HG03135 (cell line): ENCODE results near the gene LHX4.
"Not testable (repeated sequence)": the region's sequence is repeated elsewhere in the genome, so short reads cannot be mapped to it uniquely, and the experiment has no call there.

Source experiments
- ATAC-seq: cut with Tn5 transposase; IDR thresholded peaks from one replicate; pipeline ENCODE4 v1.9.1; 2021; ENCODE audit warnings: mild to moderate bottlenecking, moderate library complexity; ENCODE audit not compliant: unreplicated experiment

The LHX4 gene

DNA sequence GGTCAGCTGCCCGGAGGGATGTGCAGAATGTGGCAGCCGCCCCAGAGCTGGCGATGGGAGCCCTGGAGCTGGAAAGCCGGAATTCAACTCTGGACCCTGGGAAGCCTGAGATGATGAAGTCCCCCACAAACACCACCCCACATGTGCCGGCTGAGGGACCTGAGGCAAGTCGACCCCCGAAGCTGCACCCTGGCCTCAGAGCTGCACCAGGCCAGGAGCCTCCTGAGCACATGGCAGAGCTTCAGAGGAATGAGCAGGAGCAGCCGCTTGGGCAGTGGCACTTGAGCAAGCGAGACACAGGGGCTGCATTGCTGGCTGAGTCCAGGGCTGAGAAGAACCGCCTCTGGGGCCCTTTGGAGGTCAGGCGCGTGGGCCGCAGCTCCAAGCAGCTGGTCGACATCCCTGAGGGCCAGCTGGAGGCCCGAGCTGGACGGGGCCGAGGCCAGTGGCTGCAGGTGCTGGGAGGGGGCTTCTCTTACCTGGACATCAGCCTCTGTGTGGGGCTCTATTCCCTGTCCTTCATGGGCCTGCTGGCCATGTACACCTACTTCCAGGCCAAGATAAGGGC is 33.5 kb upstream of the LHX4 start:
- ATAC-seq: no peak

DNA sequence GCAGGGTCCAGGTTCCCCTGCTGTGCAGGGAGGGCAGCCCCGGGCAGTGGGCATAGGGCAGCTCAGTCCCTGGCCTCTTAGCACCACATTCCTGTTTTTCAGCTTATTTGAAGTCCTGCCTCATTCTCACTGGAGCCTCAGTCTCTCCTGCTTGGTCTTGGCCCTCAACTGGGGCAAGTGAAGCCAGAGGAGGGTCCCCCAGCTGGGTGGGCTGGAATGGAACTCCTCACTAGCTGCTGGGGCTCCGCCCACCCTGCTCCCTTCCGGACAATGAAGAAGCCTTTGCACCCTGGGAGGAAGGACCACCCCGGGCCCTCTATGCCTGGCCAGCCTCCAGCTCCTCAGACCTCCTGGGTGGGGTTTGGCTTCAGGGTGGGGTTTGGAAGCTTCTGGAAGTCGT is 32.8 kb upstream of the LHX4 start:
- ATAC-seq: no peak

DNA sequence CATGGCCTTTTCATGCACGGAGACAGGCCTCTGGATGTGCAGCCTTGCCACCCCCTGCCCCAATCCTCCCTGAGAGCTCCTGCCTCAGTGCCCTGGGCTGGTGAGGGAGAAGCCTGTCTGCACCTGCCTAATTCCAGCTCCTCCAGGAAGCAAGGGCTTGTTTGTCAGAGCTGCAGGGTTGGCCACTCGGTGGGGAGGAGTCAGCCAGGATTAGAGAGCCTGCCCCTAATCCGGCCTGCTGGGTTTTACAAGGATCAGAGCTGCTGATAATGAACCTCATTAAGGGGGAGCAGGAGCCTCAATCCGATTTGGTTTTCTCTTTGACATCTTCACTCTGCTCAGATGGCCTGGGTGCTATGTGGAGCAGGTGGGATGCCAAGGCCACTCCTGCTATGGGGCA is 31.9 kb upstream of the LHX4 start:
- no peak for ATAC-seq

- ATAC-seq: no peak
These were observed 31.5 kb upstream of the LHX4 start for GRCh38 chr1:180198611-180199010.

GRCh38 chr1:180199018-180199417 is 31.0 kb upstream of the LHX4 start:
- no peak for ATAC-seq

DNA sequence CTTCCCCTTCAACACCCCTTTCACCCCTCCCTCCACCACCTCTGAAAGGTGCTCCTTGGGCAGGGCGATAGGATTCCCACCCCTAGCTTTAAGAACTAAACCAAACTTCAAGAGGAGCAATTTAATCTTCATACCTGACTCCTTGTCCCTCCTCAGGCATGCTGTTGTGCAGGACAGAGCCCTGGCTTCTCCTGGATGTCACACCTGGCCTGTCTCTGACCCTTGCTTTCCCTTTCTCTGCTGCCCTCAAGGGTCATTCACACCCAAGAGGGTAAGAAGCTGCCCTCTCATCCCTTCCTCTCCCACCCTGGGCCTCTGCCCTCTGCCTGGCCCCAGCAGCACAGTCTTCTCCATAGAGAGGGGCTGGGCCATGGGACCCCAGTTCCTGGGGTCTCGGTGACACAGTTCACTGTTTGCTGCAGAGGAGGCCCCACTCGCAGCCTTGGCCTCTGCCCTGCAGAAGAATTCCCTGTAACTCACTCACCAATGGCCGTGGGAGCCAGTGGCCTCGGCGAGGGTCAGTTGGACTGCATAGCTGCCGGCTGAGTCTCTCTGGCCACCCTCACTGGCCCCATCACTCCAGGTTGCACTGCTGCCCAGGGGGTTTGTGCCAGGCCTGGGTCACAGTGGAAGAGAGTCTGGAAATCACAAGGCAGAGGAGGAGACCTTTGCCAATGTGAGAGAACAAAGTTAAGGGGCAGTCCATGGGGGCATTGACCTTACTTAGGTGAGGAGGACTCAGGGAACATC is 28.4 kb upstream of the LHX4 start:
- ATAC-seq: no peak

DNA sequence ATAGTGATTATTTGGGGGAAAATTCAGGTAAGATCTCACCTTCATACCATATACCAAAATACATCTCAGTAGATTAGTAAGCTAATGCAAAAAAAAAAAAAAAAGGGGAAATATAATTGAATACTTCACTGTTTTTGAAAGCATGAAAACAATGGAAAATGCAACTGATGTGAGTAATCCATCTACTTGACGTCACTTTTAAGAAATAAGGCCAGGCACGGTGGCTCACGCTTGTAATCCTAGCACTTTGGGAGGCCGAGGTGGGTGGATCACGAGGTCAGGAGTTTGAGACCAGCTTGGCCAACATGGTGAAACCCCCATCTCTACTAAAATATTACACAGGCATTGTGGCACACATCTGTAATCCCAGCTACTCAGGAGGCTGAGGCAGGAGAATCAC is 27.5 kb upstream of the LHX4 start:
- not testable (repeated sequence) for ATAC-seq

DNA sequence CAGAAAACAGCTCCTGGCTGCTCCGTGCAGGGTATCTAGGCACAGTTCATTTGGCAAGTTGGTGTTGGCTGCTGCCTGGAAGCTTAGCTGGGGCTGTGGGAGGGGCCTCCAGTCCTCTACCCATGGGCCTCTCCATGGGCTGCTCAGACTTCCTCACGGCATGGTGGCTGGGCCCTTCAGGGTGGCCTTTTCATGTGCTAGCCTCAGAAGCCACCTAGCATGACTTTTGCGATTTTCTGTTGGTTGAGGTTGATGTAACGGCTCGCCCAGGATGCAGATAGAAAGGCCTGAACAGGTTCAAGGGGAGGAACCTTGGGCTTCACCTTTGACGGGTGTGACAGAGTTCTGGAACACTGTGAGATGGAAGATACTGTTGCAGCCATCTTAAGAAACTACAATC is 25.8 kb upstream of the LHX4 start:
- no peak for ATAC-seq

DNA sequence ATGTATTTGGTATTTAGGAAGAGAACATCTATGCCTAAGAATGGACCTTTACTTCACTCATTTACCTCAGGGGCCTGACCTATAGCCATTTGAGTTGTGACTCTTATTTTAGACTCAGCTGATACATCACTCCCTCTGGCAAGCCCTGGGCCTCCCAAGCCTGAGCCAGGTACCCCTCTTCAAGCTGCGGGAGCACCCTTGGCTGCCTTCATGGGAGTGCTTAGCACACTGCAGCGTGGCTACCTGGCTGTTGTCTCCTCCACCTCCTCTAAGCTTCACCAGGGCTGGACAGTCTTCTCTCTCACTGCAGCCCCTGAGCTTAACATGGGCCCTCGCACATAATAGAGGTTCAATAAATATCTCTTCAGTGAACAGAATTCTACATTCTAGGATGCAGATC is 23.5 kb upstream of the LHX4 start:
- ATAC-seq: no peak

GRCh38 chr1:180208264-180208663 is 21.8 kb upstream of the LHX4 start:
- no peak for ATAC-seq

DNA sequence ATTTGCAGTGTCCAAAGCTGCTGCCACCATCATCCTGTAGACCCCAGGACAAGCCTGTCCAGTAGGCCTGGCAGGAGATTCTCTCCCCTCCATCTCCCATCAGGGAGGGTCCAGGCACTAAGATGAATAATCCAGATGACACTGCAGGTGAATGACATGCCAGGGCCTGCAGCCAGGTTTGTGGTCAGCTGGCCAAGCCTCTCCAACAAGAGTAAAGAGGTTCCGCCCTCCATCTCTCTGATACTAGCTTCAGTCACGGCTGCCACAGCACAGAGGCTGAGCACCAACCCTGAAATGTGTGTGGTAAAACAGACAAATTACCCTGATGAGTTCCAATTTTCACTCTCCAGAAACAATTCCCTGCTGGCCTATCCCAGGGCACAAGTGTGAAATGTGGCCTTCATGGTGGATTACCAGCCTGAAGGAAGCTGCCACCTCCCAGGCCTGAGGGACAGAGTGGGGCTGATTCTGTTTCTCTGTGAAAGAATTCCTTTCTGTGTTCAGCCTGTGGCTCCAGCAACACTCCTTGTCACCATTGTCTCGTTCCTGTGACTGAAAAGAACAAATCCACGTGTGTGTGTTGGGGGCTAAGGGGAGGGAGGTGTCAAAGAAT is 19.9 kb upstream of the LHX4 start:
- no peak for ATAC-seq

- no peak for ATAC-seq
These were observed 18.8 kb upstream of the LHX4 start for GRCh38 chr1:180211156-180211859.

GRCh38 chr1:180211860-180212229 is 18.2 kb upstream of the LHX4 start:
- ATAC-seq: no peak

- ATAC-seq: no peak
These were observed 16.5 kb upstream of the LHX4 start for GRCh38 chr1:180213401-180214170.

GRCh38 chr1:180215856-180216625 is 14.0 kb upstream of the LHX4 start:
- no peak for ATAC-seq

DNA sequence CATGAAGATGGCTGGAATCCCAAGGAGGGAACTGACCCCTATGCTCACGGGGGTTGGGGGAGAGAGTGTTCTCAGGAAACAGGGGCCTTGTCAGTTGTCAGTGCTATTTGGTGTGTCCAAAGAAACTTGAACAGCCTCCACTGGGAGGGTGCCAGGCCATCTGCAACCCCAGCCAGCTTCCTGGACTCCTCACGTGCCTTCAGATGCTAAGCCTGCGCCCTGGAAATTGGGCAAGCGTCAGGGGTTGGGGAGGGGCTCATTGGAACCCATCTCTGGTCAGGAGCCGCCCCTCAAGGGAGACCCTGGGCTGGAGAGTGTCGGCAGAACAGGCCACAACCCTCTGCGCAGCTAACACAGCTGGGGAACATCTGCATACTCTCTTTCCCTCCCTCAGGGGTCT is 13.1 kb upstream of the LHX4 start:
- no peak for ATAC-seq

- ATAC-seq: no peak
These were observed 11.0 kb upstream of the LHX4 start for GRCh38 chr1:180218806-180219765.

DNA sequence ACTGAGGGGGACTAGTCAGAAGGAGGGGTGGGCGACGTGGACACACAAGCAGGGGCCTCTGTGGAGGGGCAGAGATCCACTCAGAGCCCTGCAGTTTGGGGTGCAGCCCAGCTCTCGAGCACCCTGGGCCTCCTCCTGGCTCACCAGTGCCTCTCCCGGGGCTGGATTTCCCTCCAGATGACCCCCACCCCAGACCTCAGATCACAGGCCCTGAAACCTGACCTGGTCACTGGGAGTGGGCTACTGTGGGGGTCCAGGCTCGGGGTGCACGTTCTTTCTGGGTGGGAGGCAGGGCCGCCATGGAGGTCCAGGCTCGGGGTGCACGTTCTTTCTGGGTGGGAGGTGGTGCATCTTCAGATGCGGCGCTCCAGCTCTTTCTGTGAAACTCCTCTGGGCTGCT is 10.3 kb upstream of the LHX4 start:
- no peak for ATAC-seq

DNA sequence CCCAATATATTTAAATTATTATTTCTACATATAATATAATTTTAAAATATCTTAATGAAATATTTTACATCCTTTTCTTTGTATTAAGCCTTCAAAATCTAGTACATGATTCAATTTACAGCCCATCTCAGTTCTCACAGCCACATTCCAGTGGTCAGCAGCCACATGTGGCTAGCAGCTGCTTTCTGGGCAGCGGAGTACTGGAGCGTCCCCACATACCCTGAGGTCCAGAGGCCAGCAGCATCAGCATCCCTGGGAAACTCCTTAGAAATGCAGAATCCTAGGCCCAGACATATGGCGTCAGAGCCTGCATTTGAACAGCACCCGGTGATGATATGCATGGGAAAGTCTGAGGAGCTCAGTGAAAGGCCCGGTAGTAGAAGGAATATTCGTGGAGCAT is 8.6 kb upstream of the LHX4 start:
- ATAC-seq: no peak
